Erythroblast (primary cell): ENCODE results near the gene NDRG4.

Experiments
- GATA1 ChIP-seq: IDR thresholded peaks from 2 replicates; pipeline ENCODE4 v1.6.1; 2011; ENCODE audit warnings: low read depth, mild to moderate bottlenecking, control low read depth, low read length, moderate library complexity
- POLR2A ChIP-seq: IDR thresholded peaks from 2 replicates; pipeline ENCODE4 v1.6.1; 2011; ENCODE audit warnings: mild to moderate bottlenecking, low read length

GRCh38 chr16:58450590-58450989 lies 49.4 kb upstream of the NDRG4 start:
- TF ChIP-seq POLR2A (no peak), GATA1 (no peak)
